ENCODE data around the gene MLXIPL.
"Not testable (repeated sequence)": the region's sequence is repeated elsewhere in the genome, so short reads cannot be mapped to it uniquely, and the experiment has no call there.

The MLXIPL gene

GRCh38 chr7:73645643-73646174 lies 21.4 kb upstream of the MLXIPL start:
- DNase-seq: no peak

DNA sequence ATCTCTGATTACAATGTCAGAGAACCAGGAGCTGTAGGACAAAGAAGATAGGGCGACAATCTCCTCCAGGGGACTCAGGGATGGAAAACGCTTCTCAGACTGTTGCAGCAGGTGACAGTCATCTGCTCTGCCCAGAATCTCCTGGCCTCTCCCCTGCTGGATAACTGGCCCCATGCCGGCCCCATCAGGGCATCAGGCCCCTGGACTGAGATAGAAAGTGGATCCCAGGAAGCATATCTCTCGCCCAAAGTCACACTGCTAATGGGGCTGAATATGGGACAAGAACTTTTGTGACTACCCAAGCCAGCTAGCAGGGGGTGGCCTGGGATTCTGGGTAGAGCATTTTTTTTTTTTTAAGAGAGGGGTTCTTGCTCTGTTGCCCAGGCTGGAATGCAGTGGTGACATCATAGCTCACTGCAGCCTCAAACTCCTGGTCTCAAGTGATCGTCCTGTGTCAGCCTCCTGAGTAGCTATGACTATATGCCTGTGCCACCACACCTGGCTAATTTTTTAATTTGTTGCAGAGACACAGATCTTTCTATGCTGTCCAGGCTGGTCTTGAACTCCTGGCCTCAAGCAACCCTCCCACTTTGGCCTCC lies 20.5 kb upstream of the MLXIPL start:
- DNase-seq: no peak

GRCh38 chr7:73642834-73643233 lies 18.5 kb upstream of the MLXIPL start:
- DNase-seq: no peak

- no peak for DNase-seq
Observed at GRCh38 chr7:73638911-73639310, 14.6 kb upstream of the MLXIPL start.

- DNase-seq: no peak
Observed at GRCh38 chr7:73635428-73636200, 11.3 kb upstream of the MLXIPL start.

DNA sequence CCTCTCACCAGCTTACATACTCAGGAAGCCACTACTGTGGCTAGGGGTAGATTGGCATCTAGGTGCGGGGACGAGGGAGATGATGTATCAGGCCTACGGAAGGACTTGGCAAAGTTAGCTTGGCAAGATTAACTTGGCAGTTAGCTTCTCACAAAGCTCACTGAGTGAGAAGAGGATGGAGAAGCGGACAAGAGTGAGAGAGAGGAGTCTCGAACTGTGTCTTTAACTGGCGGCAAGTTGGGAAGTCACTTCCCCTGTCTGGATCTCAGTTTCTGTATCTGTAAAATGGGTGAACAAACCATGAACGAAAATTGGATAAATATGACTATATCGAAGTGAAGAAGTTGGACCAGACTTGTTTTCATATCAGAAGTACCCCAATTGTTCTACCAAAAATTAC lies 9.5 kb upstream of the MLXIPL start:
- DNase-seq: no peak

DNA sequence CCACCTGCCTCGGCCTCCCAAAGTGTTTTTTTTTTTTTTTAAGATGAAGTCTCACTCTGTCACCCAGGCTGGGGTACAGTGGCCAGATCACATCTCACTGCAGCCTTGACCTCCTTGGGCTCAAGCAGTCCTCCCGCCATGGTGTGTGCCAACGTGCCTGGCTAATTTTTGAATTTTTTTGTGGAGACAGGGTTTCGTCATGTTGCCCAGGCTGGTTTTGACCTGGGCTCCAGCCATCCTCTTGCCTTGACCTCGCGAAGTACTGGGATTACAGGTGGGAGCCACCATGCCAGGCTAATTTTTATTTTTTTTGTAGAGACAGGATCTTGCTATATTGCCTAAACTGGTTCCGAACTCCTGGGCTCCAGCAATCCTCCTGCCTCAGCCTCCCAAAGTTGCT lies 9.0 kb upstream of the MLXIPL start:
- no peak for DNase-seq

GRCh38 chr7:73631558-73631957 lies 7.2 kb upstream of the MLXIPL start:
- DNase-seq: no peak

DNA sequence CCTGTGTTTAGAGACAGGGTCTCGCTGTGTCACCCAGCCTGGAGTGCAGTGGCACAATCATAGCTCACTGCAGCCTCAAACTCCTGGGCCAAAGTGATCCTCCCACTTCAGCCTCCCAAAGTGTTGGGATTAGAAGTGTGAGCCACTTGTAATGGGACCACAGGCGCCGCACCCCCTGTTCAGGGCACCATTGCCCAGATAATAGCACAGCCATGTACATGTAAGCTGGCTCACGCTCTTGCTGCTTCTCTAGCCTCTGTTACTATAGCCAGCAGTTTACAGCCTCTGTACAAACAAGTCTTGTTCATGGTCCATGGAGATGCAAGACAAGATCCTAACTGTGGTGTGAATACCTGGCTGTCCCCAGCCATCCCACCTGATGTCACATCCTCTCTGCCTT lies 4.2 kb upstream of the MLXIPL start:
- no peak for DNase-seq

DNA sequence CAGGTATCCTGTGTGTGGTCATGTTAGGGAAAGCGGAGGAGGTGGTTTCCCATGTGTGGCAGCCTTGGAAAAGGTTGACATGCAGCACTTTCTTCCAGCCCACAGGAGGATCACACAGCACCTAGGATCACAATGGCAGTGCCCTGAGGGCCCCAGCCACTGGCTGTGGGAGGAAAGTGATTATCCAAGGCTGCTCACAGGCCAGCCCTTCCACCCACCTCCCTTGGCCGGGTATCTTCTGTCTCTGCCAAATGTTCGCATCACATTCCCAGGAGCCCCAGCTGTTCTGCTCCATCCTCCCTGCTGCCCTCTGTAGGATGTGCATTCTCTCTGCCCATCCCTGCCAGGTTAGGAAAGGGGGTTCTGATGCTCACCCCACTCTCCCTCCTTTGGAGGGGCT lies 2.5 kb upstream of the MLXIPL start:
- DNase-seq: peak; percentile 82

DNA sequence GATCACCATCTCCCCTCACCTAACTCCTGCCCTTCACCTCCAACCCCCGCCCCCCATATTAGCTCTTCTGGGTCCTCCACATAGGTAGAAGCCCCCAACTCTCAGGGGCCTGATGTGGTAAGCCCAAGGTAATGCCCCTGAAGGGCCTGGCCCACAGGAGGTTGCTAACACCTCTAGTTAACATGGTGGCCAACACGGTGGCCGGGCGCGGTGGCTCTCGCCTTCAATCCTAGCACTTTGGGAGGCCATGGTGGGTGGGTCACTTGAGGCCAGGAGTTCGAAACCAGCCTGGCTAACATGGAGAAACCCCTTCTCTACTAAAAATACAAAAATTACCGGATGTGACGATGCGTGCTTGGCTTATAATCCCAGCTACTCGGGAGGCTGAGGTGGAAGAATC lies 954 bp upstream of the MLXIPL start:
- no peak for DNase-seq

GRCh38 chr7:73624669-73625001 lies 313 bp upstream of the MLXIPL start:
- DNase-seq: no peak

GRCh38 chr7:73622909-73623797 lies 1.2 kb downstream of the MLXIPL start:
- DNase-seq: no peak

- no peak for DNase-seq
Observed at GRCh38 chr7:73622527-73622908, 1.8 kb downstream of the MLXIPL start.

GRCh38 chr7:73621168-73622063 lies 2.9 kb downstream of the MLXIPL start:
- DNase-seq: no peak

GRCh38 chr7:73619394-73619793 lies 4.9 kb downstream of the MLXIPL start:
- DNase-seq: not testable (repeated sequence)

DNA sequence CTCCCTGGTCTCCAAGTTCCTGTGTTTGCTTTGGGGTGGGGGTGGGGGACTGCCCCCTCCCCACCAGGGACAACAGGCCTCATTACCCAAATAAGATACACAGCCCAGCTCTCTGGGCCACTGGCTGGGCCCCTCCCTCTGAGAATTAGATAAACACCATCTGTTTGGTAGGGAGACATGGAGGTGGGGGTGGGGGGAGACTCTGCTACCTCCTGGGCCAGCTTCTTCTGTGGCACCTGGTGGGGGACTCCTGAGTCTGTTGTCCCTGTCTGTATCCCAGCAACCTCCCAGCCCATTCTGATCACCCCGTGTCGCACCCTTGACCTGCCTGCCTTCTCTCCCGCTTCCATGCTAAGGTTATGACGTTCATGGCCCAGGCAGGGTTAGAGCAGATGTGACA lies 5.8 kb downstream of the MLXIPL start:
- DNase-seq: peak; percentile 97

DNA sequence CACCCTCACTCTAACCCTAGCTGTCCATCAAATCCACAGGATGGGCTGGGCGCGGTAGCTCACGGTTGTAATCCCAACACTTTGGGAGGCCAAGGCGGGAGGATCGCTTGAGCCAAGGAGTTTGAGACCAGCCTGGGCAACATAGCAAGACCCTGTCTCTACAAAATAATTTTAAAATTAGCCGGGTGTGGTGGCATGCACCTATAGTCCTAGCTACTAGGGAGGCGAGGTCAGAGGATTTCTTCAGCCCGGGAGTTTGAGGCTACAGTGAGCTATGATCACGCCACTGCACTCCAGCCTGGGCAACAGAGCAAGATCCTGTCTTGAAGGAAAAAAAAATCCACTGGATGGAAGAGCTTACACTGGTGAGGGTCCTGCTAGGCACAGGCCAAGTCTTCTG lies 6.8 kb downstream of the MLXIPL start:
- peak; percentile 21 for DNase-seq

GRCh38 chr7:73615886-73616285 lies 8.4 kb downstream of the MLXIPL start:
- peak; percentile 79 for DNase-seq

- DNase-seq: not testable (repeated sequence)
Observed at GRCh38 chr7:73614937-73615336, 9.4 kb downstream of the MLXIPL start.

GRCh38 chr7:73613954-73614735 lies 10.2 kb downstream of the MLXIPL start:
- DNase-seq: no peak

Data from NCI-H82 (cell line).